Epithelial cell of proximal tubule (primary cell): ENCODE results near the gene HMOX1. TPM values are rescaled to one million over a fixed set of nuclear protein-coding genes. Genes with fewer than 3 reads are reported as not detected.

ENCODE experiments used
- DNase-seq: peaks from one replicate; pipeline ENCODE4 v3.0.0-alpha.2; 2011; ENCODE audit warnings: low read depth
- H3K4me3 ChIP-seq: 2 replicates; pipeline ENCODE4 v1.5.1; 2011; ENCODE audit warnings: low read depth, mild to moderate bottlenecking, low read length
- CTCF ChIP-seq: conservative IDR thresholded peaks from 2 replicates; pipeline ENCODE4 v1.5.1; 2012; ENCODE audit warnings: low read depth, mild to moderate bottlenecking, low read length
- total RNA-seq: library from RNA; depleted of rRNA; stranded (reverse); fragments of >200 nt; gene quantifications from 2 replicates; pipeline ENCODE4 v1.2.3, GENCODE V29; 2015

HMOX1 gene
- total RNA-seq, 1 donor from 2014 or later, result 21.8 TPM

- no peak for TF ChIP-seq CTCF
- no peak for DNase-seq
- H3K4me3 ChIP-seq, result no peak overlapping the region
Observed at GRCh38 chr22:35406443-35406842, 25.5 kb downstream of the HMOX1 start.

- no peak for DNase-seq
- H3K4me3 ChIP-seq, result no peak overlapping the region
- no peak for TF ChIP-seq CTCF
Observed at GRCh38 chr22:35407362-35407761, 26.5 kb downstream of the HMOX1 start.

- no peak for DNase-seq
- no peak for TF ChIP-seq CTCF
- no peak overlapping the region for H3K4me3 ChIP-seq
Observed at GRCh38 chr22:35409783-35410662, 29.1 kb downstream of the HMOX1 start.

GRCh38 chr22:35410663-35411034, 29.8 kb downstream of the HMOX1 start:
- no peak for DNase-seq
- no peak for TF ChIP-seq CTCF
- H3K4me3 ChIP-seq, result no peak overlapping the region

GRCh38 chr22:35411102-35411501, 30.2 kb downstream of the HMOX1 start:
- no peak for DNase-seq
- no peak for TF ChIP-seq CTCF
- no peak overlapping the region for H3K4me3 ChIP-seq

- TF ChIP-seq CTCF, result no peak
- DNase-seq, result no peak
- no peak overlapping the region for H3K4me3 ChIP-seq
Observed at GRCh38 chr22:35413624-35414023, 32.7 kb downstream of the HMOX1 start.

- no peak for TF ChIP-seq CTCF
- no peak overlapping the region for H3K4me3 ChIP-seq
- no peak for DNase-seq
Observed at GRCh38 chr22:35417606-35418005, 36.7 kb downstream of the HMOX1 start.
